Measurements from ENCODE around the gene GLT6D1.

Gene GLT6D1

GRCh38 chr9:135665795-135666189 is 26.5 kb upstream of the GLT6D1 start:
- TF ChIP-seq POLR2AphosphoS5 (IDR thresholded peaks at IDR 0.05; ENCODE audit: low read depth) = no peak
- Histone ChIP-seq H3K27me3 (ENCODE audit: insufficient read depth, poor library complexity, severe bottlenecking) (peaks cover 2% of the 10 kb centered on the region), H3K4me3 (replicated peaks; ENCODE audit: insufficient read depth, low read length) (no peak overlapping the region), H3K27ac (replicated peaks) (no peak overlapping the region)
- DNase-seq (ENCODE audit: low read depth in 1 of 2, low spot score in 1 of 2) = no peak

GRCh38 chr9:135664801-135665794 is 25.8 kb upstream of the GLT6D1 start:
- H3K4me3 ChIP-seq (replicated peaks; ENCODE audit: insufficient read depth, low read length) = no peak overlapping the region
- H3K27ac ChIP-seq (replicated peaks) = no peak overlapping the region
- no peak for TF ChIP-seq CTCF (IDR thresholded peaks at IDR 0.05; ENCODE audit: insufficient read depth, low read length)
- TF ChIP-seq SPI1 (IDR thresholded peaks at IDR 0.05; ENCODE audit: borderline replicate concordance, low read depth) = no peak
- TF ChIP-seq POLR2AphosphoS5 (IDR thresholded peaks at IDR 0.05; ENCODE audit: low read depth) = no peak
- TF ChIP-seq, protein P1, sequence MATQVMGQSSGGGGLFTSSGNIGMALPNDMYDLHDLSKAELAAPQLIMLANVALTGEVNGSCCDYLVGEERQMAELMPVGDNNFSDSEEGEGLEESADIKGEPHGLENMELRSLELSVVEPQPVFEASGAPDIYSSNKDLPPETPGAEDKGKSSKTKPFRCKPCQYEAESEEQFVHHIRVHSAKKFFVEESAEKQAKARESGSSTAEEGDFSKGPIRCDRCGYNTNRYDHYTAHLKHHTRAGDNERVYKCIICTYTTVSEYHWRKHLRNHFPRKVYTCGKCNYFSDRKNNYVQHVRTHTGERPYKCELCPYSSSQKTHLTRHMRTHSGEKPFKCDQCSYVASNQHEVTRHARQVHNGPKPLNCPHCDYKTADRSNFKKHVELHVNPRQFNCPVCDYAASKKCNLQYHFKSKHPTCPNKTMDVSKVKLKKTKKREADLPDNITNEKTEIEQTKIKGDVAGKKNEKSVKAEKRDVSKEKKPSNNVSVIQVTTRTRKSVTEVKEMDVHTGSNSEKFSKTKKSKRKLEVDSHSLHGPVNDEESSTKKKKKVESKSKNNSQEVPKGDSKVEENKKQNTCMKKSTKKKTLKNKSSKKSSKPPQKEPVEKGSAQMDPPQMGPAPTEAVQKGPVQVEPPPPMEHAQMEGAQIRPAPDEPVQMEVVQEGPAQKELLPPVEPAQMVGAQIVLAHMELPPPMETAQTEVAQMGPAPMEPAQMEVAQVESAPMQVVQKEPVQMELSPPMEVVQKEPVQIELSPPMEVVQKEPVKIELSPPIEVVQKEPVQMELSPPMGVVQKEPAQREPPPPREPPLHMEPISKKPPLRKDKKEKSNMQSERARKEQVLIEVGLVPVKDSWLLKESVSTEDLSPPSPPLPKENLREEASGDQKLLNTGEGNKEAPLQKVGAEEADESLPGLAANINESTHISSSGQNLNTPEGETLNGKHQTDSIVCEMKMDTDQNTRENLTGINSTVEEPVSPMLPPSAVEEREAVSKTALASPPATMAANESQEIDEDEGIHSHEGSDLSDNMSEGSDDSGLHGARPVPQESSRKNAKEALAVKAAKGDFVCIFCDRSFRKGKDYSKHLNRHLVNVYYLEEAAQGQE (IDR thresholded peaks at IDR 0.05; ENCODE audit: insufficient replicate concordance, low read depth) = no peak
- no peak for TF ChIP-seq GABPA (IDR thresholded peaks at IDR 0.05; ENCODE audit: low read depth)
- no peak for DNase-seq (ENCODE audit: low read depth in 1 of 2, low spot score in 1 of 2)
- peaks cover 2% of the 10 kb centered on the region for H3K27me3 ChIP-seq (ENCODE audit: insufficient read depth, poor library complexity, severe bottlenecking)

GRCh38 chr9:135664266-135664665 is 24.9 kb upstream of the GLT6D1 start:
- Histone ChIP-seq H3K27me3 (ENCODE audit: insufficient read depth, poor library complexity, severe bottlenecking) (peaks cover 2% of the 10 kb centered on the region), H3K27ac (replicated peaks) (no peak overlapping the region), H3K4me3 (replicated peaks; ENCODE audit: insufficient read depth, low read length) (no peak overlapping the region)
- no peak for TF ChIP-seq SPI1 (IDR thresholded peaks at IDR 0.05; ENCODE audit: borderline replicate concordance, low read depth)
- no peak for TF ChIP-seq CTCF (IDR thresholded peaks at IDR 0.05; ENCODE audit: insufficient read depth, low read length)
- no peak for TF ChIP-seq GABPA (IDR thresholded peaks at IDR 0.05; ENCODE audit: low read depth)
- TF ChIP-seq, protein P1 (IDR thresholded peaks at IDR 0.05; ENCODE audit: insufficient replicate concordance, low read depth) = no peak
- no peak for TF ChIP-seq POLR2AphosphoS5 (IDR thresholded peaks at IDR 0.05; ENCODE audit: low read depth)
- no peak for DNase-seq (ENCODE audit: low read depth in 1 of 2, low spot score in 1 of 2)

GRCh38 chr9:135663857-135664256 is 24.5 kb upstream of the GLT6D1 start:
- H3K27ac ChIP-seq (replicated peaks) = no peak overlapping the region
- H3K4me3 ChIP-seq (replicated peaks; ENCODE audit: insufficient read depth, low read length) = no peak overlapping the region
- no peak for DNase-seq (ENCODE audit: low read depth in 1 of 2, low spot score in 1 of 2)
- peaks cover 2% of the 10 kb centered on the region for H3K27me3 ChIP-seq (ENCODE audit: insufficient read depth, poor library complexity, severe bottlenecking)
- no peak for TF ChIP-seq SPI1 (IDR thresholded peaks at IDR 0.05; ENCODE audit: borderline replicate concordance, low read depth)
- no peak for TF ChIP-seq CTCF (IDR thresholded peaks at IDR 0.05; ENCODE audit: insufficient read depth, low read length)
- TF ChIP-seq POLR2AphosphoS5 (IDR thresholded peaks at IDR 0.05; ENCODE audit: low read depth) = no peak
- TF ChIP-seq GABPA (IDR thresholded peaks at IDR 0.05; ENCODE audit: low read depth) = no peak
- TF ChIP-seq, protein P1 (IDR thresholded peaks at IDR 0.05; ENCODE audit: insufficient replicate concordance, low read depth) = no peak
